Measurements from ENCODE around the gene ARIH2.

The ARIH2 gene

DNA sequence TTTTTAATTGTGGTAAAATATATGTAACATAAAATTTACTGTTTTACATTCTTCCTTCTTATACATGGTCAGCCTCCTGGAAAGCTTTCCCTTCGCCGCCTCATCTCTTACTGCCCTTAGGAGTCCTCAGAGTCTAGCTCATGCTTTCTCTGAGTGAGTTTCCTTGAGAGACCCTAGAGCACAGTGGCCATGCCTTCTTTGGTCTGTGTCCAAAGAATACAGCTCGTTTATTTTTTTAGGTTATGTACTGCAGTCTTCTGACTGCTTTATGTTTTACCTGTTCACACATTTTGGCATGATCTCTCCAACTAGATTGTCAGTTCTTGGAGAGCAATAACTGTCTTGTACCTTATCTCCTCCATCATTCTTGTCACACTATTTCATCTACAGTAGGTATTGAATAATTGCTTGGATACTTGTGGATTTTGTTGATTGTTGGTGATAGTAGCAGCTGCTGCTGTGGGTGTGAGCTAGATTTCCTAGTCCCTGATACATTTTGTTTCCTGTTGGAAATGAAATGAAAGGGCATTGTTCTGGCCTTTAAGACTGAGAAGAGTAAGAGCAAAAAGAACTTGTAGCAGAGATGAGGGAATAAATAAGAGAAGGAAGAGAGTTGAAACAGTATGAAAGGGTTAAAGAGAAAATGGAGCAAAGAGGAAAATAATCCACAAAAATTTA lies 10.9 kb downstream of the ARIH2 start:
- DNase-seq = no peak

DNA sequence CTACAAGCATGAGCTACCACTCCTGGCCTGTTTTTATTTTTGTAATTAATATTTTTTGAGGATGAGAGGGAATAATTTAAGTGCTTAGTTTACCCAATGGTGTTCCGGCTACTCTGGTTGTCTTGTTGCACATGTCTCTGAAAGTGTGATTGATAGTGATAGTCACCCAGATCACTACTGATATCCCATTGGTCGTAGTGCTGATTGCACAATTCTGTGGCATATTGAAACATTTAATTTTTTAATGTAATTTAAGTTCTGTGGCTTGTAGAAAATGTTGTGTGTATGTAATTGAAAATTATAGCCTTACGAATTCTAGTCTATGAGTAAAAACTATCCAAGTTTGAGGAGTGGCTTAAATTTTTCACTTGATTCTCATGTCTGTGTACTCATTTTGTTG lies 11.9 kb downstream of the ARIH2 start:
- DNase-seq = no peak

DNA sequence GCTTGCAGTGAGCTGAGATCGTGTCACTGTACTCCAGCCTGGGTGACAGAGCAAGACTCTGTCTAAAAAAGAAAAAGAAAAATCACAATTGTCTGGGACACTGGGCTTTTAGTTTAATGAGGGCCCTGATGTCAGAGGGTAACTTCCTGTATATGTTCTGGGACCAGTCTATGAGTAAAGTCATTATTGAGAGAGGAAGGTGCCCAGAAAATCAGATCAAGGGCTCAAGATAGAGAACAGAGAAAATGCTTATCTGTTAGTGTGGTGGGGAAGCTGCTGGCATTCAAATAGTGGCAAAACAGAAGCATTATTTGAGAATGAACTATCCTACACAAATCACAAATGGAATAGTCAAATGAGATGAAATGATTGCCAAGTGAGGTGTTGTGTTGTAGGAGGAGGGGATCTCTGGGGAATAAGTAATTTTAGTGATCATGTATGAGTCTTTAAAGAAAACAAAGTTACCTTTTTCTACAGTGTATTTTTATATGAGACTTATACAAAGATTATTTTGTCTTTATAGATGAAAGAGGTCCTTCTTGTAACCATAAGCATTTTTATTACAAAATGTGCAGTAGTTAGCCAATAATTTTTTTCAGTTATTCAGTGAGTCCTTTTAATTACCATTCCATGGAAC lies 13.4 kb downstream of the ARIH2 start:
- DNase-seq = no peak

DNA sequence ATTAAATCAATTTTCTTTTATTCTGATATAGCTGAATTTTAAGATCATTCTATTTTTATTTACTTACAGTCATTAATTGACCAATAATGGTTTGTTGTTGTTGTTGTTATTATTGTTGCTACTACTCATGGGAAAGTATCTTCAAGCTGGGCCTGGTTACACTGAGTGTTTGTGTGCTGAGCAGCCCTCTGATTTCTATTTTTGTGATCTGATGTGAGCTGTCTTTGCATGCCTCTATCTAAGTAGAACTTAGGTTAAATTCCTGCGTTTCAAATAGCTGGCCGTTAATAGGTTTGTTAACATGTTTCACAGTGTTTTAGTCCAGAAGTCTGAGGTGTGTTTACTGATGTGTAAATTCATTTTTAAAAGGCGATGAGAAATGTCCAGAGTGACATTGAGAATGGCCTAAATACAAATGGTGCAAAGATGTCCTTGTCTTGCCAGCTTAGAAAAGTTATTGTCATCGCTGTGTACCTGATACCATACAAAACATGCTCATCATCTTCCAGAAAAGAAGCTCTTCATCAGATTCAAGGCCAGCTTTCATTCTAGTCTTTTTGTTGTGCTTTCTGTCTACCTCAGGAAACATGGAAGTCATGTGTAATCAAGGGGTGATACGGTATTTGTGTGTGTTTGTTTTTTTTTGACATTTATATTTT lies 15.8 kb downstream of the ARIH2 start:
- DNase-seq = no peak

DNA sequence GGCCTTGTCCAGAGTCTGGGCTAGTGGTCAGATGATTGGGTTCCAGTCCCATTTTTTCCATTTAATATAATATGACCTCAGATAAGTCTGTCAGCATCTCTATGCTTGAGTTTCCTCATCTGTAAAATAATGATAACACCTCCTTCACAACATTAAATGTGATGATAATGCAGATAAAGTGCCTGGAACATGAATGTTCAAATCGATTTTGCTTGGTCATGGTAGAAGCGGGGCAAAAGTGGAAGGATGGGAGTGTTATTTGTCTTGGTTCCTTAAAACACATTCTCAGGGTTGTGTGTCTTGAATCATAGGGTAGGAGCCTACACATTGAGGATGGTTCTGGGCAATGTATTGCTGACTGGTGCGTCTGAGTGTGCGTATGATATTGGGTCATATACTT lies 16.9 kb downstream of the ARIH2 start:
- no peak for DNase-seq

DNA sequence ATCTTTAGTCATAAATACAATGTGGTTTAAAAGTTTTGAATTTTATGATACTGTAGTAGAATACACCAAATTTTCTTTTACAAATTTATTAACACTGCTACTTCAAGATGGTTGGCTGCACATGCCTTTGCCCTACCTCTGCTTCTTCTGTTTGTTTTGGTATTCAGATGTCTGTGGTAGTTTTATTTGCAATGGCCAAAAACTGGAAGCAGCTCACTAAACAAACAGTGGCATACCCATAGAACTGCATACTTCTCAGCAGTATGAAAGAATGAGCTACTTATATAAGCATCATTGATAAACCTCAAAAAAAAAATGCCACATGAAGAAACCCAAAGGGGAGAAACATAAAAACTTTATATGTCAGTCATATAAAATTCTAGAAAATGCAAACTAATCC lies 19.5 kb downstream of the ARIH2 start:
- no peak for DNase-seq

DNA sequence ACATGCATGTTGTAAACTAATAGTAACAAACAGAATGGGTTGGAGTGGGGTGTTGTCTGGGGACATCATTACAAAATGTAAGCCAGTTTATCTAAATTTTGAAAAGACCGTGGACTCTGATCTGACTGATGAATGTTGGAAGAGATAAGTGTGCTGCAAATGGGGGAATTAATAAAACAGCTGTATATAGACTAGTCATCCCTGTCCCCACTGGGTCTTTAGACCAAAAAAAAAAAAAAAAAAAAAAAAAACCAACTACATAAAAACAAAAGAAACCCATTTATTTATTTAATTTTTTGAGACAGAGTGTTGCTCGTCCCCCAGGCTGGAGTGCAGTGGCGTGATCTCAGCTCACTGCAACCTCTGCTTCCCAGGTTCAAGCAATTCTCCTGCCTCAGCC lies 20.0 kb downstream of the ARIH2 start:
- no peak for DNase-seq

DNA sequence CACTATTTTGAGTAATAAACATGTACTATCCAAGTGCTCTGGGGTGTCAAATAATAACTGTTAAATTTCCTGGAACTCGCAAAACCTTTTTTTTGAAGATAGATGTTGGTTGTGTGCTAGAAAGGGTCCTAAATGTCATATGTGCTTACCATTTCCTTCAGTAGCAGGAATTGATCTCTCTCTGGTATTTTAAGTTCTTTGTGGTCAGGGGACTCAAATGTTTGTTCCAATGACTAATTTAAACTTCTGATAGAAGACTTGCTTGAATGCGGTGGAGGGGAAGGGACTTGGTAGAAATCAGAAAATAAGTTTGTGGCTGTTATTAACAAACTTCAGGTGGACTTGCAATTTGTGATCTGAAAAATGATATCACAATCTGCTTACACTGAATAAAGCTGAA lies 26.8 kb downstream of the ARIH2 start:
- no peak for DNase-seq

DNA sequence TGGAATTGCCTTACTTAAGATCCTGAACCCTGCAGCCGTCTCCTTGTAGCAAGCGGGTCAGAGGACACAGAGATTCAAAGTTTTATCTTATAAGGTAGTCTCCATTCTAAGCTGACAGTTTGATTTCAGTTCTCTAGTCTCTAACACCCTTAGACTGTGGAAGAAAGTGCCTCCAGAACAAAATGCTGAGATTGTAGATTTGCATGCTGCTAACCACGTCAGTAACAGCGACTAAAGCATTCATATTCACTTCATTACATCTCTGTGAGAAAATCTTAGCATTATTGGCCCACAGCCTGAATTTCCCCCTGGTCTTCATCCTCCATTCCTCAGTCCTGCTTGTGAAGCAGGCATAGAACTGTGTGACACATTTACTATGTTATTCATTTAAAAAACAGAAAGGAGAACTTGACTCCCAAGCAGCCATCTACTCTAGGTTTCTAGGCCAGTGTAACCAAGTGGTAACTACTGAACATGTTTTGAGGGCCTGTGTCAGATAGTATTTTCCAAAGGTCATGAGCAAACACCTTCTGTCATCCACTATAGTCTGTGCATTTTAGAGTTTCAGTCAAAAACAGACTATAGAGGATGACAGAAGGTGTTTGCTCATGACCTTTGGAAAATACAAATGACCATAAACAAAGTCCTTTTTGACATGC lies 27.4 kb downstream of the ARIH2 start:
- DNase-seq = no peak

DNA sequence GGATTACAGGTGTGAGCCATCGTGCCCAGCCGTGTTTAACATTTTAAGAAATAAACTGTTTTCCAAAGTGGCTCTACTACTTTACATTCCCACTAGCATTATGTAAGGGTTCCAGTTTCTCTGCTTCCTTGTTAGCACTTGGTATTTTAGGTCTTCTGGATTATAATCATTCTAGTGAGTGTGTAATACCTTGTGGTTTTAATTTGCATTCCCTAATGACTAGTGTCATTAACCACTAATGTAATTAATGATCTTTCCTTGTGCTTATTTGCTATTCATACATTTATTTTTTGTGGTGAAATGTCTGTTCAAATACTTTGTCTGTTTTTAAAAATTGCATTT lies 30.7 kb downstream of the ARIH2 start:
- DNase-seq = no peak

DNA sequence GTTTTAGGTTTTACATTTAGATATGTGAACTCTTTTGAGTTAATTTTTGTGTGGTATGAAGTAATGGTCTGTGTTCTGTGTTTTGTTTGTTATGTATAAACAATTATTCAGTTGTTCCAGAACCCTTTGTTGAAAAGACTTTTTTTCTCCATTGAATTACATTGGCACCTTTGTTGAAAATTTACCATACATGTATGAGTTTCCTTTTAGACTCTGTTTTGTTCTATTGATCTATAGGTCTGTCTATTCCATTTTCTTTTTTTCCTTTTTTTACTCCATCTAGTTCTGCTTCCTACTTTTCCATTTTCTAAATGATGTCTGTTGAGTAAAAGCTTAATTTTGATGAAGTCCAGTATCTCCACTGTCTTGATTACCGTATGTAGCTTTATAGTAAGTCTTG lies 31.4 kb downstream of the ARIH2 start:
- DNase-seq = no peak

DNA sequence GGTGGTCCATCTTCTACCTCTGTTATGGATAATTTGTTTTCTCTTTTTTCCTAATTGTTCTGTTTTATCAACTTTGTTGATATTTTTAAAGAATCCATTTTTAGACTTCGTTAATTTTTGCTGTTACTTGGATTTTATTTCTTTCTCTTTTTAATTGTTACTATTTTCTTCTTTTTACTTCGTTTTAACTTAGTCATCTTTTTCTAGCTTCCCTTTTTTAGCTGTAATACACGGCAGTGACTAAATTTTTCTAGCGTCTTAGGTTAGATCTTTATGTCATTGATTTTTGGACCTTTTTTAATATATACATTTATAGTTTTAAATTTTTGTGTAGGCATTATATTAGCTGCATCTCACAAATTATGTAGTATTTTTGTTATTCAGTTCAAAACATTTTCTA lies 33.1 kb downstream of the ARIH2 start:
- DNase-seq = no peak

DNA sequence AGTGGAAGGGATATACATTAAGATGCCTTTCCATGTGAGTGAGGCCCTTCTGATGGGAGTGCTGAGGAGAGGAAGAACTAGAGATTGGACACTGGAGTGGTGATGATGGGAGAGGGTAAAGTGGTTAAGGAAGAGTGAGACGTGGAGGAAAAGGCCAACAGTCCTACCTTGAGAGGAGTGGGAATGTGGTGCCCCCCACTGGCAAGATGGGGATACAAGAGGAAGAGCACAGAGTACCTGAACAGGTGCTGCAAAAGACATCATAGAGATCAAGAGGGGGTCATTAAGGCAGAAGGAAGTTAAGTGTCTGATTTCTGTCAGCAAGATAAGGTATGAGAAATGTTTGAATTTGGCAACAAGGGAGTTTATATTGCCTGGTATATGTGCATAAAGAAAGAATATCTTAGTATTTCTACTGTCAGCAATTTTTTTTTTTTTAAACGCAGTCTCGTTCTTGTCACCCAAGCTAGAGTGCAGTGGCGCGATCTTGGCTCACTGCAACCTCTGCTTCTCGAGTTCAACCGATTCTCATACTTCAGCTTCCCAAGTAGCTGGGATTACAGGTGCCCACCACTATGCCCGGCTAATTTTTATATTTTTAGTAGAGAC lies 34.0 kb downstream of the ARIH2 start:
- DNase-seq = no peak

DNA sequence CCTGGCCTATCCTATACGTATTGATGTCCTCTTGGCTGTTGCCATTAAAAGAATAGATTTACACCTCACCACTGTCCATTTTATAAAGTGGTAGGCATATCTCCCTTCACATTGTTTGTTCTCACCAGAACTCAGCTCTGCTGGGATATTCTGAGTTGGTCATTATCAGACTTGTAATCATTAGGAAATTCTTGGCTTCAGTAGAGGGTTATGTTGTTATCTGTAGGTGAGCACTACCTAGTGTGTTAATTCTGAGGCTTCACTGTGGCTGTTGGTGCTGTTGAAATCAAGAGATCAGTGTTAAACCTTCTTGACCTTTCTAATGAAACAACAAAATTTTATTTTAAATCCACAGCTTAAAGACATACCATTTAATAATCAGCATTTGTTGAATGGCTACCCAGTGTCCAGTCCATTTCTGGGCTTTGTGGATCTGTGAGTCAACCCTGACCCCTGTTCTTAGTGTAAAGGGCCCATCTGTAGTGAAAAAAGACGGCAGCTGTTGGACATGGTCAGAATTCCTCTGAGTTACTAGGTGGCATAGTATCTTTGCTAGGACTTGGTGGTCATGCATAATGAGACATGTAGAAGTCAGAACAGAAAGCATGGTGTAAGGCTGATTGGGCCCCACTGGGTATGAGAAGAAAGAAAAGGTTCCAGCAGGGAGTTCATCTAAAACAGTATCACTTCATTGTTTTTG lies 38.5 kb downstream of the ARIH2 start:
- DNase-seq = no peak

DNA sequence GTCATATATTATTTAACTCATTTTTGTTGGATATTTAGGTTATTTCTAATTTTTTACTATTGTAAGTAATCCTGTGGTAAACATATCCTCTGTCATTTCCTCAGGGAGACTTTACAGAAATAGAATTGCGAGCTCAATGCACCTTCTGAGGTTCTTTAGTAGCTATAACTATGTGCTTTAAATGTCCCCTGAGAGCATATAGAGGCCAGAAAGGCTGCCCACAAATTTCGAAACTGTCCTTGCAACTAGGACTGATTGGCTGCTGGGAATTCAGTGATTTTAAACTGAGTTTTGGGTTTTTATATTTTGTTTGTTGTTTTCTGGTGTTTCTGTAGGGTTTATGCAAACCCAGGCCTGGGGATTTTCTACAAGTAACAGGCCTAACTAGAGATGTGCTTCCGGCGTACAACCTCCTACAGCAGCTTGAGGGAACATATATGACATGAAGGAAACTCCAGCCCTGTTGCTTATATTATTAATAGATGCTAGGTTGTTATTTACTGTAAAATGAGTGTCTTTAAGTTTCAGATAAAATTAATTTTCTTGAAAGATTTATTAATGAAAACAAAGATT lies 42.3 kb downstream of the ARIH2 start:
- DNase-seq = no peak

DNA sequence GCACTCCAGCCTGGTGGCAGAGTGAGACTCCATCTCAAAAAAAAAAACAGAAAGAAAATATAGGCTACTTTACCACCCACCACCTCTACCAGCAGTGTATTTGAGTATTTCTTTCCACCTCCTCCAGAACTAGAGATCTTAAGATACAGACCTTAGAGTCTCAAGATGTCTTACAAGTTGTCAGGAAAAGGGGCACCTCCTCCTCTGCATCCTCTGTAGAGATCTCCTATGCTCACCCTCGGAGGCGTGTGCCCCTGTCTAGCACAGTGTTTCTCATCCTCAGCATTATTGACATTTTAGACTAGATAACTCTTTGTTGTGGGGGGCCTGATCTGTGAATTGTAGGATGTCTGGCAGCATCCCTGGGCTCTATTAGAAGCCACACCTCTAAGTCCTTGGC lies 43.7 kb downstream of the ARIH2 start:
- DNase-seq = no peak

DNA sequence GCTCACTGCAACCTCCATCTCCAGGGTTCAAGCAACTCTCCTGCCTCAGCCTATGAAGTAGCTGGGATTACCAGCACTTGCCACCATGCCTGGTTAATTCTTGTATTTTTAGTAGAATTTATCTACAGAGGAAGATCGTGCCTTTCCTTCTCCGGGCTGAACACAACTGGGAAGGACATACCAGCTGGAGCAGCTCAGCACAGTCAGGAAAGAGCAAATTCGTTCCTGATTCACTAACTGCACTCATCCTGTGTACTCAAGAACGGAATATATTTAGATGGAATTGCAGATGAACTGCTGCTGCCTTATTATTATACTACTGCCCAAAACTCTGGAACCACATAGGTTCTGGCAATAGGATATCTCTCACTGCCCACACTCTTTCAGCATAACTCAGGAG lies 44.3 kb downstream of the ARIH2 start:
- no peak for DNase-seq

DNA sequence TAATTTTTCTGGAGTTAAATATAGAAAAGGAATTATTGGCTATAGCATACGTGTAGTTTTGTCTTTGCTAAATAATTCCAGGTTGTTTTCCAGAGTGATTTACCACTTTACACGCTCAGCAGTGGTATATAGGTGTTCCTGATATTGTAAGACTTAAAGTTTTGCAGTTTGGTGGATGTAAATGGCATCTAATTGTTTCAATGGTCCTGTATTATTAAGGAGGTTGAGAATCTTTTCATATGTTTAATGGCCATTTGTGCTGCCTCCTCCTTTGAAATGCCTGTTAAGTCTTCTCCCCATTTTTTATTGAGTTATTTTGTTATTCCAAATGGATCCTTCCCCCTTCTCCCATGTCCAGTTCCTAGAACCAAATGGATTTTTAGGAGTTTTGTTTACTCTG lies 44.9 kb downstream of the ARIH2 start:
- no peak for DNase-seq

DNA sequence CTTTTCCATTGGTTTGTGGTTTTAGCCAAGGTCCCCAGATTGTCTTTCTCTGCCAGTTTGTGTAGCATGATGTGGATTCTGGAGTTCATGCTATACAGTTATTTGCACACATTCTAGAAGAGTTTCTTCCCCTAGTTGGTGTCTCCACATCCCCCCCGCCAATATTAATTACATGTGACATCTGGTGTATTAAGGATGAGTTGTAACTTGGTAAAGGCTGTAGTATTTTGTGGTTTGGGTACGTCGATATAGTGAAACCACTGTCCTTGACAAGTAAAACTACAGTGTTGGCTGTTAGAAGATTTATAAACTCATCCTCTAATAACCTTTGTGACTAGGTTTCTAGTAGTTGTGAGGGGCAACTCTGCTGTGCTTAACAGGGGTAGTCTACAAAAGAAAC lies 47.7 kb downstream of the ARIH2 start:
- DNase-seq = no peak

DNA sequence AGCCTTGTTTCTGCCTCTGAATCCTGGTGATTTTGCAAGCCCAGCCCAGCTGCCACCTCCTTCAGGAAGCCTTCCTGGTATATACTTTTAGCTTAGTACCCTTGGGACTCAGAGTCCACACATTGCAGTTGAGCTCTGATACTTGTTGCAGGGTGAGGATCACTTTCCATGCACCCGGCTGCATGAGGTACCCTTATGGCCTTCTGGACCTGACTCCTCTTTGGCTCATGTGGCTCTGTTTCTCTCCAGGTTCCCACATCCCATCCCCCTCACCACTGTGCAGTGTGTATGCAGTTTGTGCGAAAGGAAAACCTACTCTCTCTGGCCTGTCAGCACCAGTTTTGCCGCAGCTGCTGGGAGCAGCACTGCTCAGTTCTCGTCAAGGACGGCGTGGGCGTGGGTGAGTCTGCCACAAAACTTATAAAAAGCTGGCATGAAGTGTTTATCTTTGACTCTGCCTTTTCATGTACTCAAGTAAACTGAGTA lies 48.3 kb downstream of the ARIH2 start:
- no peak for DNase-seq

DNA sequence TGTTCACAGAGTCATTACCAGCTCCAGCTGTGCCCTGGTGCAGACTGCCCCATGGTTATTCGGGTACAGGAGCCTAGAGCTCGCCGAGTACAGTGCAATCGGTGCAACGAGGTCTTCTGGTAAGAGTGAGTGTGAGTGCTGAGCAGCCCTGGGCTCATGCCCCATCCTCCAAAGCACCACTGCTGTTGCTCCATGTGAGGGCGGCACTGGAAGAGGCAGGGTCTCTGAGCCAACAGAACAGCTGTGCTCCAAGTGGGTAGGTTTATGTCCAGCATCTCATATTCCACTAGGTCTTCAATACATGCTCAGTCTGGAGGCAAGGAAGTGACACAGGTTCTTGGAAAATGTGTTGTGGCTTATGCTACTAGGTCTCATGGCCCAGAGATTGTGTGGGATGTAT lies 51.9 kb downstream of the ARIH2 start:
- DNase-seq = no peak

DNA sequence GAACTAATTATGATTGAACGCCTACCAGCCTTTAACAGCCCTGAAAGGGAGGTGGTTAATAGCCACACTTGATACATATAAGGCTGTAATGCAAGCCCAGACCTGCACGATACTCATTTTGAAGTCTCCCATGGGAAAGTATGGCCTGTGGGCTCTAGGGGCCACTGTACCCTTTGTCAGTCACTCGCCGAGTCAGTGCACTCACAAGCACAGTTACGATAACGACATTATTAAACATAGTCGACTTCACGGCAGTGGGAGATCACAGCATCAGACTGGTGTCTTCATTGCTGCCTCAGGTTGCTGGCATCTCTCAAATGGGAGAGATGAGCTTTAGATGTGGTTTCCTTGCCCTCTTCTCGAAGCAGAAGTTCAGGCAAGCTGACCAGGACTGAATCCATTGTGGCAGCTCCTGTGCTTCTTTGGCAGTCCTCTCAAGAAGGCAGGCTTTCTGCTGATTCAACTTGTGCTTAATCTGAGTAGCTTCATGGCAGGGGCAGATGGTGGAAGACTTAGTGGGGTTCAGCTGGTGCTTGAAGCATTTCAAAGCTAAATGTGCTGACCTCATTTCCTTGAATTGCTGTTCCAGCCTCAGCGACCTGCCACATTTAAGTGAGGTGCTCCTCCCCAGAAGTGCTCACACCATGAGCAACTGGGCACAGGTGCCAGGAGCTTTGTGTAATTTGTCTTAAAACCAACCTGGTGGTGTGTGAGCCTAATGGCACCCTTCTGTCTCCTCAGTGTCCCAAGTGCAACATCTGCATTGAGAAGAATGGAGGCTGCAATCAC lies 55.6 kb downstream of the ARIH2 start:
- no peak for DNase-seq
